Heart right ventricle (tissue), 16 donors: ENCODE results near the gene UPK3B. TPM values are rescaled to one million over a fixed set of nuclear protein-coding genes. Genes with fewer than 3 reads are reported as not detected.
"Not testable (repeated sequence)": the region's sequence is repeated elsewhere in the genome, so short reads cannot be mapped to it uniquely, and the experiment has no call there.

Source experiments
- ATAC-seq, 8 donors: fragments of 200-7000 bp; cut with Tn5 transposase; one replicate each; pipeline ENCODE4 v1.9.1; 2020; ENCODE audit warnings: mild to moderate bottlenecking in 8 of 8, moderate library complexity in 8 of 8, moderate number of reproducible peaks in 1 of 8
- DNase-seq, 2 donors: peaks; one replicate each; pipeline ENCODE4 v3.0.0-alpha.2; 2020
- H3K27ac ChIP-seq, 10 donors: fragments of 200-600 bp; sonication (generic) in 2 of 10; one replicate each; pipeline versions ENCODE4 v1.5.0 to v1.8.0; 2020 to 2022; ENCODE audit warnings: mild to moderate bottlenecking in 3 of 10
- H3K27me3 ChIP-seq, 7 donors: fragments of 200-600 bp; one replicate each; pipeline ENCODE4 v1.8.0; 2021 to 2022; ENCODE audit warnings: mild to moderate bottlenecking in 2 of 7
- H3K36me3 ChIP-seq, 9 donors: fragments of 200-600 bp; sonication (generic) in 1 of 9; one replicate each; pipeline versions ENCODE4 v1.5.0 to v1.8.0; 2020 to 2022; ENCODE audit warnings: mild to moderate bottlenecking in 2 of 9
- H3K4me1 ChIP-seq, 9 donors: fragments of 200-600 bp; sonication (generic) in 1 of 9; one replicate each; pipeline versions ENCODE4 v1.5.0 to v1.8.0; 2020 to 2022; ENCODE audit warnings: mild to moderate bottlenecking in 4 of 9
- H3K4me3 ChIP-seq, 10 donors: fragments of 200-600 bp; sonication (generic) in 2 of 10; one replicate each; pipeline versions ENCODE4 v1.5.0 to v1.8.0; 2020 to 2022; ENCODE audit warnings: mild to moderate bottlenecking in 7 of 10, moderate library complexity in 2 of 10
- H3K9me3 ChIP-seq, 11 donors: fragments of 200-600 bp in 10 of 11; sonication (generic) in 2 of 11; one replicate each; pipeline versions ENCODE4 v1.5.0 to v1.8.0; 2013 to 2022; ENCODE audit warnings: mild to moderate bottlenecking in 2 of 11, control low read depth in 1 of 11, moderate library complexity in 1 of 11
- WGBS, 2 donors: extraction: QIAGEN DNeasy Blood & Tissue Kit; methylation state at CpG; one replicate each; pipeline ENCODE4 v1.1.7; 2013; ENCODE audit warnings: inconsistent platforms in 1 of 2; 5-methylcytosine and 5-hydroxymethylcytosine counted together
- intact Hi-C, 10 donors: fragments of 100-400 bp; cut with DNase I; formaldehyde crosslinking; loops; one replicate each; pipeline versions ENCODE4 v1.11.1 to v1.14.2; 2022
- polyA plus RNA-seq, 2 donors: library from polyadenylated mRNA; stranded (reverse); fragments of 200-250 nt; gene quantifications; one replicate each; pipeline ENCODE4 v1.2.3, GENCODE V29; 2013
- total RNA-seq, 10 donors: library from RNA; stranded (reverse); fragmentation: NEBNext Ultra II Directional in 3 of 10; extraction: Animal tissue kit (Norgen Biotek cat#: 25700) in 3 of 10; gene quantifications; one replicate each; pipeline versions ENCODE4 v1.2.1 to v1.2.4, GENCODE V29; 2021 to 2023
- donor health status: Arrhythmogenic right ventricular cardiomyopathy.
- donor health status: ischemic (EF 13 %, LVEDD 7.1; RV severe dilation, severe dysfunction).
- donor health status: healthy with polysubstance abuse.
- donor health status: DM: no; HTN: yes; CAD: no.
- donor health status: DM: no; HTN: no; CAD: no.
- donor health status: ischemic (EF 25% LVEDD 6.9; RV normal size, moderate dysfunction).
- donor health status: ischemic (EF 25% LVEDD 5.7; RV mildly dilated, moderate dysfunction).
- donor health status: healthy.
- donor health status: DM: yes; HTN: yes; CAD: no.
- donor health status: Ischemic cardiomyopathy.
- donor health status: ischemic (EF 35%, LVEDD 5.7; RV mildly dilated, moderate dysfunction).
- donor health status: nonischemic (EF 11% LVEDD 7.7; RV severe dilation, severe dysfunction).
- donor health status: DM: yes; HTN: yes; CAD: no.
- donor health status: PGD.
- donor health status: ischemic (EF 29% LVEDD 5.4; RV normal size, mild dysfunction).
- donor health status: nonischemic (EF 23%, LVEDD 6.1; RV moderate dilation, normal function).

UPK3B gene
- total and polyA plus RNA-seq, 12 donors, result 0.09 to 2.7 (median 0.53) TPM; not detected in 3

GRCh38 chr7:76486618-76487017 is 23.7 kb upstream of the UPK3B start:
- 50 to 53% methylated on average over 2 of the region's 5 CpGs for WGBS, 2 donors
- intact Hi-C loops, H3K9me3 ChIP-seq, H3K4me1 ChIP-seq, H3K27ac ChIP-seq, H3K27me3 ChIP-seq, DNase-seq, H3K4me3 ChIP-seq: not testable (repeated sequence)
- peaks cover 0 to 23% (median 0%) of the 10 kb centered on the region in 9 donors for H3K36me3 ChIP-seq
- peak in 7 of 8 donors; percentile 14 to 60 (median 46) for ATAC-seq

- H3K4me3 ChIP-seq, H3K27me3 ChIP-seq, H3K9me3 ChIP-seq, intact Hi-C loops, DNase-seq, H3K36me3 ChIP-seq, H3K4me1 ChIP-seq, H3K27ac ChIP-seq: not testable (repeated sequence)
- ATAC-seq, result peak in 2 of 8 donors; percentile 4 to 43
- 84 to 90% methylated on average over 4 to 5 of the region's 13 CpGs for WGBS, 2 donors
These were observed 22.4 kb upstream of the UPK3B start for GRCh38 chr7:76487969-76488368.

GRCh38 chr7:76492139-76492538 is 18.2 kb upstream of the UPK3B start:
- H3K4me3 ChIP-seq, DNase-seq, H3K27ac ChIP-seq, H3K36me3 ChIP-seq, ATAC-seq, H3K4me1 ChIP-seq, H3K27me3 ChIP-seq, H3K9me3 ChIP-seq, intact Hi-C loops: not testable (repeated sequence)
- 94 to 98% methylated on average over 4 to 5 of the region's 10 CpGs for WGBS, 2 donors

- H3K4me3 ChIP-seq, H3K36me3 ChIP-seq, H3K27ac ChIP-seq, H3K4me1 ChIP-seq, ATAC-seq, H3K27me3 ChIP-seq, intact Hi-C loops, H3K9me3 ChIP-seq, DNase-seq: not testable (repeated sequence)
- 88 to 97% methylated on average over 12 to 15 of the region's 16 CpGs for WGBS, 2 donors
These were observed 14.6 kb upstream of the UPK3B start for GRCh38 chr7:76495717-76496116.

- peak in 1 of 8 donors; percentile 49 for ATAC-seq
- peaks cover 0 to 17% (median 0%) of the 10 kb centered on the region in 9 donors for H3K36me3 ChIP-seq
- H3K9me3 ChIP-seq, DNase-seq, H3K27me3 ChIP-seq, H3K4me1 ChIP-seq, H3K4me3 ChIP-seq, intact Hi-C loops, H3K27ac ChIP-seq: not testable (repeated sequence)
- 87 to 90% methylated on average over 11 to 12 of the region's 27 CpGs for WGBS, 2 donors
These were observed 12.3 kb upstream of the UPK3B start for GRCh38 chr7:76497918-76498582.

- H3K4me1 ChIP-seq, H3K4me3 ChIP-seq, H3K27me3 ChIP-seq, H3K27ac ChIP-seq, H3K9me3 ChIP-seq, intact Hi-C loops, DNase-seq: not testable (repeated sequence)
- peaks cover 0 to 22% (median 0%) of the 10 kb centered on the region in 9 donors for H3K36me3 ChIP-seq
- ATAC-seq, result peak in 1 of 8 donors; percentile 6
- WGBS, 2 donors, result 93 to 94% methylated on average over 6 to 8 of the region's 10 CpGs
These were observed 11.7 kb upstream of the UPK3B start for GRCh38 chr7:76498583-76499200.

GRCh38 chr7:76499201-76499923 is 11.0 kb upstream of the UPK3B start:
- H3K27me3 ChIP-seq, H3K4me1 ChIP-seq, intact Hi-C loops, DNase-seq, H3K4me3 ChIP-seq, H3K27ac ChIP-seq, H3K9me3 ChIP-seq, ATAC-seq: not testable (repeated sequence)
- peaks cover 0 to 22% (median 0%) of the 10 kb centered on the region in 9 donors for H3K36me3 ChIP-seq
- WGBS, 2 donors, result 85 to 95% methylated on average over 7 to 16 of the region's 28 CpGs

- 66 to 72% methylated on average over 4 to 6 of the region's 19 CpGs for WGBS, 2 donors
- ATAC-seq, result peak in 2 of 8 donors; percentile 28 to 68
- intact Hi-C loops, result loop anchor here in 1 of 10 donors (10.0 kb wide), 1 partner anchor 495 kb away; no protein-coding TSS in a partner anchor
These were observed 10.5 kb upstream of the UPK3B start for GRCh38 chr7:76499924-76500241.

GRCh38 chr7:76502224-76502623 is 8.1 kb upstream of the UPK3B start:
- WGBS, 2 donors, result 81 to 85% methylated on average over 12 to 13 of the region's 13 CpGs
- not testable (repeated sequence) for H3K9me3 ChIP-seq, H3K4me1 ChIP-seq, H3K27ac ChIP-seq, ATAC-seq, DNase-seq, H3K4me3 ChIP-seq, H3K27me3 ChIP-seq
- intact Hi-C loops, result loop anchor here in 1 of 10 donors (10.0 kb wide), 1 partner anchor 493 kb away; no protein-coding TSS in a partner anchor
- H3K36me3 ChIP-seq, result peaks cover 0 to 47% (median 5%) of the 10 kb centered on the region in 9 donors

More at GRCh38 chr7:76499924-76500241, 10.5 kb upstream of the UPK3B start:
- DNase-seq, H3K4me3 ChIP-seq, H3K9me3 ChIP-seq, H3K4me1 ChIP-seq, H3K27ac ChIP-seq, H3K27me3 ChIP-seq: not testable (repeated sequence)
- peaks cover 0 to 24% (median 0%) of the 10 kb centered on the region in 9 donors for H3K36me3 ChIP-seq

- not testable (repeated sequence) for H3K27me3 ChIP-seq, H3K27ac ChIP-seq, H3K4me3 ChIP-seq, ATAC-seq, DNase-seq, H3K4me1 ChIP-seq, H3K9me3 ChIP-seq
- peaks cover 0 to 47% (median 5%) of the 10 kb centered on the region in 9 donors for H3K36me3 ChIP-seq
- WGBS, 2 donors, result 90 to 95% methylated on average over 16 of the region's 16 CpGs
- intact Hi-C loops, result loop anchor here in 1 of 10 donors (10.0 kb wide), 1 partner anchor 492 kb away; no protein-coding TSS in a partner anchor
These were observed 7.5 kb upstream of the UPK3B start for GRCh38 chr7:76502836-76503235.

- intact Hi-C loops, result loop anchor here in 1 of 10 donors (10.0 kb wide), 1 partner anchor 492 kb away; no protein-coding TSS in a partner anchor
These were observed 7.1 kb upstream of the UPK3B start for GRCh38 chr7:76503244-76503643.

More at GRCh38 chr7:76503244-76503643, 7.1 kb upstream of the UPK3B start:
- H3K36me3 ChIP-seq, result peaks cover 0 to 47% (median 5%) of the 10 kb centered on the region in 9 donors
- not testable (repeated sequence) for ATAC-seq, H3K9me3 ChIP-seq, H3K4me3 ChIP-seq, DNase-seq, H3K27ac ChIP-seq, H3K4me1 ChIP-seq, H3K27me3 ChIP-seq
- 90 to 93% methylated on average over 12 of the region's 12 CpGs for WGBS, 2 donors
